Endothelial cell of umbilical vein (primary cell): ENCODE data around the gene LHFPL4. TPM values are rescaled to one million over a fixed set of nuclear protein-coding genes. Genes with fewer than 3 reads are reported as not detected.

ENCODE experiments used
- BruUV-seq: library from RNA; stranded (reverse); fragments of 400-500 nt; replicated peaks from 2 replicates; lab custom pipeline; 2021; lab: Mats Ljungman, UMichigan
- CTCF ChIA-PET: fragments of 300-600, 350-600 bp; sonication (Branson Sonifier 250); formaldehyde crosslinking; loops from one replicate; lab custom pipeline; 2021; ENCODE audit warnings: antibody characterized with exemption, inconsistent platforms; lab: Charles Lee
- POLR2A ChIA-PET: fragments of 300-600, 350-600 bp; sonication (Branson Sonifier 250); formaldehyde crosslinking; loops from one replicate; lab custom pipeline; 2021; ENCODE audit warnings: antibody characterized with exemption, inconsistent platforms; lab: Charles Lee
- DNase-seq: peaks from one replicate; pipeline ENCODE4 v3.0.0-alpha.2; 2011; ENCODE audit warnings: low read depth, low spot score
- FAIRE-seq: peaks from 2 replicates; lab custom pipeline; 2011; peaks lifted over from hg19 to GRCh38; lab: Jason Lieb, UNC
- H2AFZ ChIP-seq: 2 replicates; pipeline ENCODE4 v1.6.0; 2012; ENCODE audit warnings: low read depth, low read length, control low read depth, inconsistent platforms
- H3K27ac ChIP-seq: 2 replicates; pipeline ENCODE4 v1.5.1; 2011; ENCODE audit warnings: low read depth, mild to moderate bottlenecking, control low read depth, low read length, moderate library complexity; ENCODE audit not compliant: insufficient read depth
- H3K27me3 ChIP-seq, 2 experiments: 2 replicates each; pipeline versions ENCODE4 v1.6.0 to v1.6.1; 2011; ENCODE audit warnings: low read length in 2 of 2, mixed read lengths in 1 of 2; ENCODE audit not compliant: control insufficient read depth in 2 of 2, insufficient read depth in 2 of 2
- H3K36me3 ChIP-seq, 2 experiments: 2 replicates in 1 of 2; 3 replicates in 1 of 2; pipeline ENCODE4 v1.5.1; 2011; ENCODE audit warnings: low read length in 2 of 2, mild to moderate bottlenecking in 1 of 2, moderate library complexity in 1 of 2; ENCODE audit not compliant: control insufficient read depth in 2 of 2, insufficient read depth in 2 of 2; ENCODE audit errors: extremely low read depth in 1 of 2
- H3K4me1 ChIP-seq: 3 replicates; pipeline ENCODE4 v1.5.1; 2011; ENCODE audit warnings: mild to moderate bottlenecking, low read length; ENCODE audit not compliant: control insufficient read depth, insufficient read depth; ENCODE audit errors: extremely low read depth
- H3K4me2 ChIP-seq: 2 replicates; pipeline ENCODE4 v1.6.1; 2011; ENCODE audit warnings: low read length, control low read depth, mixed read lengths; ENCODE audit not compliant: insufficient read depth
- H3K4me3 ChIP-seq, 3 experiments: fragments of 200-600 bp in 1 of 3; sonication (generic), shearing (Covaris generic) in 1 of 3; replicated peaks in 1 of 3; 2 replicates each; pipeline ENCODE4 v1.5.1; 2011 to 2016; ENCODE audit warnings: control low read depth in 3 of 3, low read length in 3 of 3, mild to moderate bottlenecking in 2 of 3, inconsistent platforms in 1 of 3, low read depth in 1 of 3, moderate library complexity in 1 of 3; ENCODE audit not compliant: insufficient read depth in 1 of 3
- H3K79me2 ChIP-seq: 2 replicates; pipeline ENCODE4 v1.6.0; 2012; ENCODE audit warnings: low read length, inconsistent platforms; ENCODE audit not compliant: control insufficient read depth, insufficient read depth
- H3K9ac ChIP-seq: replicated peaks from 2 replicates; pipeline ENCODE3; 2011; ENCODE audit warnings: low read length, control low read depth; ENCODE audit not compliant: insufficient read depth; ENCODE audit errors: extremely low read depth
- H3K9me1 ChIP-seq: replicated peaks from 3 replicates; pipeline ENCODE4 v1.6.0; 2011; ENCODE audit warnings: mild to moderate bottlenecking, low read length; ENCODE audit not compliant: control insufficient read depth, insufficient read depth; ENCODE audit errors: extremely low read depth
- H3K9me3 ChIP-seq: replicated peaks from 2 replicates; pipeline ENCODE4 v1.5.1; 2012; ENCODE audit warnings: low read length, inconsistent platforms; ENCODE audit not compliant: control insufficient read depth, insufficient read depth
- H4K20me1 ChIP-seq: replicated peaks from 2 replicates; pipeline ENCODE3; 2011; ENCODE audit warnings: mild to moderate bottlenecking, low read length; ENCODE audit not compliant: control insufficient read depth, insufficient read depth; ENCODE audit errors: extremely low read depth
- EZH2 ChIP-seq: IDR thresholded peaks from 2 replicates; pipeline ENCODE4 v1.6.1; 2012; ENCODE audit warnings: borderline replicate concordance, low read depth, mild to moderate bottlenecking, moderate library complexity, low read length, inconsistent platforms; ENCODE audit not compliant: severe bottlenecking
- FOS ChIP-seq: IDR thresholded peaks from 2 replicates; pipeline ENCODE4 v1.6.1; 2011; ENCODE audit warnings: mild to moderate bottlenecking, low read length, moderate library complexity, borderline replicate concordance; ENCODE audit not compliant: insufficient read depth
- GATA2 ChIP-seq: IDR thresholded peaks from 2 replicates; pipeline ENCODE4 v1.7.0; 2011; ENCODE audit warnings: low read depth, mild to moderate bottlenecking, moderate library complexity, mixed read lengths, low read length; ENCODE audit not compliant: insufficient read length, insufficient read depth
- JUN ChIP-seq: IDR thresholded peaks from 2 replicates; pipeline ENCODE4 v1.6.1; 2011; ENCODE audit warnings: borderline replicate concordance, low read depth; ENCODE audit not compliant: insufficient read length, insufficient read depth
- MYC ChIP-seq: IDR thresholded peaks from one replicate; pipeline ENCODE4 v1.6.1; 2011; ENCODE audit warnings: mild to moderate bottlenecking, low read depth, low read length
- POLR2A ChIP-seq: IDR thresholded peaks from 2 replicates; pipeline ENCODE4 v1.6.1; 2012; ENCODE audit warnings: low read depth, mild to moderate bottlenecking, control low read depth, low read length
- POLR2AphosphoS5 ChIP-seq: IDR thresholded peaks from 2 replicates; pipeline ENCODE4 v1.6.1; 2012; ENCODE audit warnings: low read depth, mild to moderate bottlenecking, control low read depth, low read length, moderate library complexity; ENCODE audit not compliant: insufficient read depth
- dilution Hi-C: fragments of 300-500 bp; cut with MboI; formaldehyde crosslinking; loops from one replicate; pipeline ENCODE4 v1.15.0; 2019; ENCODE audit warnings: low sequenced_read_pairs; ENCODE audit not compliant: extremely low pct_ligation_motif_present
- intact Hi-C: fragments of 100-400 bp; cut with micrococcal nuclease; formaldehyde crosslinking; loops from one replicate; pipeline ENCODE4 v1.10.0; 2022
- polyA plus RNA-seq, 4 experiments: library from polyadenylated mRNA; depleted of rRNA in 3 of 4; stranded (reverse) in 3 of 4; unstranded in 1 of 4; fragments of >200 nt; gene quantifications; 2 replicates each; pipeline versions ENCODE4 v1.2.1 to v1.2.3, GENCODE V29; 2011 to 2012; ENCODE audit warnings: missing spikeins in 1 of 4
- total RNA-seq: library from RNA; stranded (reverse); gene quantifications from 2 replicates; pipeline ENCODE4 v1.2.3, GENCODE V29; 2021
- TF ChIP-seq, protein P1 (sequence below), 2 donors: IDR thresholded peaks; 1 replicate in 1 of 2; 2 replicates in 1 of 2; pipeline ENCODE4 v1.5.1; 2011; ENCODE audit warnings: low read length in 2 of 2, mild to moderate bottlenecking in 2 of 2, moderate library complexity in 2 of 2, control low read depth in 1 of 2, inconsistent platforms in 1 of 2, low read depth in 1 of 2; ENCODE audit not compliant: insufficient read depth in 1 of 2; ENCODE audit errors: extremely low read depth in 1 of 2
- TF ChIP-seq, protein P2 (sequence below): IDR thresholded peaks from 2 replicates; pipeline ENCODE4 v1.6.1; 2011; ENCODE audit not compliant: insufficient read depth, insufficient read length

Gene LHFPL4
- total and polyA plus RNA-seq, 2 donors (not counting 3 experiments of a cell fraction or from before 2014, with no cell fraction given) = not detected

DNA sequence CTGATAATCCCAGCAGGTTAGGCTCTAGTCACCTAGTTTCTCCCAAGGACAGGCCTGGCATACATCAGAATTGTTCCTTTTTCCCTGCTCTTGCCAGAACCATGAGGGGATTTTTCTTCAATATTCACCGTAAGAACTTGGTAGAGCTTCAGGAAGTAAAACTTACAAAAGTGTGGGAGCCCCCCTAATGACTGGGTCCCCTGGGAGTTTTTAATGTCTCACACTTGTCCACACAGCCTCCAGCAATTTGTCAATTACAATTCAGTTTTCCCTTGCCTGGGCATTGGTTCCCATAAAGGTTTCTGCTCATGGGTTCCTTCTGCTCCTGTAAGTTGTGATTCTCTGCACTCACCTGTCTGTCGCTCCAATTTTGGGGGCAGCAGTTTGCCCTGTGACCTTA lies 28.5 kb downstream of the LHFPL4 start:
- BruUV-seq = no TSS peak
- Histone ChIP-seq H3K9ac (no peak overlapping the region), H2AFZ (no peak overlapping the region), H3K9me3 (no peaks in the 10 kb centered on the region), H3K4me3 (no peak overlapping the region), H3K79me2 (no peaks in the 10 kb centered on the region), H4K20me1 (no peaks in the 10 kb centered on the region), H3K27ac (no peak overlapping the region), H3K27me3 (peaks cover 0 to 2% of the 10 kb centered on the region in 2 experiments), H3K9me1 (no peaks in the 10 kb centered on the region), H3K36me3 (no peaks in the 10 kb centered on the region), H3K4me2 (no peak overlapping the region), H3K4me1 (no peaks in the 10 kb centered on the region)
- ChIA-PET POLR2A (no interaction called here), CTCF (no interaction called here)
- dilution Hi-C loops (no loop called here), intact Hi-C loops (no loop called here)
- DNase-seq (no peak), FAIRE-seq (no peak)
- no peak for TF ChIP-seq MYC
- TF ChIP-seq, protein P1, sequence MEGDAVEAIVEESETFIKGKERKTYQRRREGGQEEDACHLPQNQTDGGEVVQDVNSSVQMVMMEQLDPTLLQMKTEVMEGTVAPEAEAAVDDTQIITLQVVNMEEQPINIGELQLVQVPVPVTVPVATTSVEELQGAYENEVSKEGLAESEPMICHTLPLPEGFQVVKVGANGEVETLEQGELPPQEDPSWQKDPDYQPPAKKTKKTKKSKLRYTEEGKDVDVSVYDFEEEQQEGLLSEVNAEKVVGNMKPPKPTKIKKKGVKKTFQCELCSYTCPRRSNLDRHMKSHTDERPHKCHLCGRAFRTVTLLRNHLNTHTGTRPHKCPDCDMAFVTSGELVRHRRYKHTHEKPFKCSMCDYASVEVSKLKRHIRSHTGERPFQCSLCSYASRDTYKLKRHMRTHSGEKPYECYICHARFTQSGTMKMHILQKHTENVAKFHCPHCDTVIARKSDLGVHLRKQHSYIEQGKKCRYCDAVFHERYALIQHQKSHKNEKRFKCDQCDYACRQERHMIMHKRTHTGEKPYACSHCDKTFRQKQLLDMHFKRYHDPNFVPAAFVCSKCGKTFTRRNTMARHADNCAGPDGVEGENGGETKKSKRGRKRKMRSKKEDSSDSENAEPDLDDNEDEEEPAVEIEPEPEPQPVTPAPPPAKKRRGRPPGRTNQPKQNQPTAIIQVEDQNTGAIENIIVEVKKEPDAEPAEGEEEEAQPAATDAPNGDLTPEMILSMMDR (IDR thresholded peaks at IDR 0.05; ENCODE audit: extremely low read depth in 1 of 2, insufficient read depth in 1 of 2, low read depth in 1 of 2, low read length in 2 of 2) = no peak
- TF ChIP-seq FOS = no peak
- no peak for TF ChIP-seq EZH2
- TF ChIP-seq GATA2 = no peak
- TF ChIP-seq POLR2AphosphoS5 = no peak
- TF ChIP-seq JUN = no peak
- no peak for TF ChIP-seq POLR2A
- TF ChIP-seq, protein P2, sequence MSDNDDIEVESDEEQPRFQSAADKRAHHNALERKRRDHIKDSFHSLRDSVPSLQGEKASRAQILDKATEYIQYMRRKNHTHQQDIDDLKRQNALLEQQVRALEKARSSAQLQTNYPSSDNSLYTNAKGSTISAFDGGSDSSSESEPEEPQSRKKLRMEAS = no peak
